AG09319 (cell line): ENCODE results near the gene PTH1R.

Experiments used
- DNase-seq: peaks from one replicate; pipeline ENCODE4 v3.0.0-alpha.2; 2010; ENCODE audit warnings: low read depth; ENCODE audit errors: extremely low read depth
- TF ChIP-seq, protein P1 (sequence below): IDR thresholded peaks from 2 replicates; pipeline ENCODE4 v1.5.1; 2011; ENCODE audit warnings: low read depth, mild to moderate bottlenecking, inconsistent platforms, low read length, moderate library complexity

Gene PTH1R

DNA sequence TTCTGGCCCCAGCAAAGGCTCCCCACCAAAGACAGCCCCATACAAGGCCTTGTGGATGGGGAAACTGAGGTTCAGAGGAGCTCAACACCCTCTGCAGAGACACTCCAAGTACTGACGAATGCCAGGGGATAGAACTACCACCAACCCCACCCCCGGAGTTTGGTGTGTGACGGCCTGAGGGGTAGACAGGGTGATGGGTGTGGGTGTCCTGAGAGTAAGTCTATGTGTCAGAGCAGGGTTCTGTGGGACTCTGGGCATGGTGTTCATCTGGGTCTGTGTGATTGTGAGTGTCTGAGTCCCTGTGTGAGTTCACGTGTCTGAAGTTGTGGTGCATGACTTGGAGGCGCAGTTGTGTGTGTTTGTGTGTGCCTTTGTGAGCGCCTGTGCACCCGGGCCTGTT, 7.4 kb downstream of the PTH1R start:
- TF ChIP-seq, protein P1, sequence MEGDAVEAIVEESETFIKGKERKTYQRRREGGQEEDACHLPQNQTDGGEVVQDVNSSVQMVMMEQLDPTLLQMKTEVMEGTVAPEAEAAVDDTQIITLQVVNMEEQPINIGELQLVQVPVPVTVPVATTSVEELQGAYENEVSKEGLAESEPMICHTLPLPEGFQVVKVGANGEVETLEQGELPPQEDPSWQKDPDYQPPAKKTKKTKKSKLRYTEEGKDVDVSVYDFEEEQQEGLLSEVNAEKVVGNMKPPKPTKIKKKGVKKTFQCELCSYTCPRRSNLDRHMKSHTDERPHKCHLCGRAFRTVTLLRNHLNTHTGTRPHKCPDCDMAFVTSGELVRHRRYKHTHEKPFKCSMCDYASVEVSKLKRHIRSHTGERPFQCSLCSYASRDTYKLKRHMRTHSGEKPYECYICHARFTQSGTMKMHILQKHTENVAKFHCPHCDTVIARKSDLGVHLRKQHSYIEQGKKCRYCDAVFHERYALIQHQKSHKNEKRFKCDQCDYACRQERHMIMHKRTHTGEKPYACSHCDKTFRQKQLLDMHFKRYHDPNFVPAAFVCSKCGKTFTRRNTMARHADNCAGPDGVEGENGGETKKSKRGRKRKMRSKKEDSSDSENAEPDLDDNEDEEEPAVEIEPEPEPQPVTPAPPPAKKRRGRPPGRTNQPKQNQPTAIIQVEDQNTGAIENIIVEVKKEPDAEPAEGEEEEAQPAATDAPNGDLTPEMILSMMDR = no peak
- no peak for DNase-seq

DNA sequence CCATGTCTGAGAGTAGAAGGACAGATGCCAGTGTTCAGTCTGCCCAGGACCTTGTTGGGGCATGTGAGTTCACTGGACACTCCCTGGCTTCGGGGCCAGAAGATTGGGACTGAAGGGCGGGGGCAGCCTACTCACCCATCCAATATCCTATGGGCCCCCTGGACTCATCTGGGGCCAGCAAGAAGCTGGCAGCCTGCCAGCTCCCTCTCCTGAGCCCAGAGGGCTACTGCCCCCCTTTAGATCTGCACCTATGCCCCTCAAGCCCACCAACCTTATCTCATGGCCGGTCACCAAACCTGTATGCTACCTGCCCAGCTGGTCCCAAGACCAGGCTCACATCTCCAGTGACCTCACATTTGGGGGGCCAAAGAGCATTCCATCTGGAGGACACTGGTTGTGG, 8.1 kb downstream of the PTH1R start:
- TF ChIP-seq, protein P1 = no peak
- DNase-seq = no peak

DNA sequence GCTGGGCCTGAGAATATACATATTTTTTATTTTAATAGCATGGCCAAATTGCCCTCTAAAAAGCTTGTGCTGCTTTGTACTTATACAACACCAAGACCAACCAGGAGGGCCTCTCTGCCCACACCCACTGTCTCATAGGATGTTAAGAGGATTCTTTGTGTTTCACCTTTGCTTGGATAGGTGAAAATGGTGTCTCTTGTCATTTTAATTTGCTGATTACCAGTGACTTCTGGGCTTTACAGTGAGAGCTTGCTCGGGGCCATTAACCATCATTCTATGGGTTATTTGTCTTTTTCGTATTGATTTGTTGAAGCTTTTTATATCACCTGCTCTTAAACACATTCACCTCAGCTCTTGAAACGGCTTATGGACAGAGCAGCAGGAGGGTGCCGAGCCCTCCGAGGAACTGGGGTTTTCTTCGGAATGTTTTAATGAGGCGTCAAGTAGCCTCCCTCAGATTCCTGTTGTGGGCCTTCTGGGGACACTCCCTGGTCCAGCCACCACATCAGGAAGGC, 10.5 kb downstream of the PTH1R start:
- TF ChIP-seq, protein P1 = no peak
- no peak for DNase-seq

DNA sequence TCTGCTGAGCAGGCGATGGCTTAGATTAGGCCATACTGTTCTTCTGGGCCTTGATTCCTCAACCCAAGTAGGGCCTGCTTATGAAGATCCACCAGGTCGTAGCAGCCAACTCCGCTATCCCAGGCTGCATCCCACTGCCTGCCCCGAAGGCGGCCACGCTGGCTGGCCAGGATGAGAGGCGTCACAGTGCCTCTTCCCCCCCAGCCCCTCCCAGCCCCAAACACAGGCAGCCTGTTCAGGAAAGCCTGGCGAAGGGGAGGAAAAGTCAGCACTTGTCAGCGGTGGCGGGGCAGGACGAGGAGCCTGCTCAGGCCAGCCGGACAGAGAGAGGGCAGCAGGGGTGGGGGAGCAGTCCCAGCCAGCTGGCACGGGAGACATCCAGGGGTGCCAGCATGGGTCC, 11.2 kb downstream of the PTH1R start:
- no peak for DNase-seq
- TF ChIP-seq, protein P1 = no peak

DNA sequence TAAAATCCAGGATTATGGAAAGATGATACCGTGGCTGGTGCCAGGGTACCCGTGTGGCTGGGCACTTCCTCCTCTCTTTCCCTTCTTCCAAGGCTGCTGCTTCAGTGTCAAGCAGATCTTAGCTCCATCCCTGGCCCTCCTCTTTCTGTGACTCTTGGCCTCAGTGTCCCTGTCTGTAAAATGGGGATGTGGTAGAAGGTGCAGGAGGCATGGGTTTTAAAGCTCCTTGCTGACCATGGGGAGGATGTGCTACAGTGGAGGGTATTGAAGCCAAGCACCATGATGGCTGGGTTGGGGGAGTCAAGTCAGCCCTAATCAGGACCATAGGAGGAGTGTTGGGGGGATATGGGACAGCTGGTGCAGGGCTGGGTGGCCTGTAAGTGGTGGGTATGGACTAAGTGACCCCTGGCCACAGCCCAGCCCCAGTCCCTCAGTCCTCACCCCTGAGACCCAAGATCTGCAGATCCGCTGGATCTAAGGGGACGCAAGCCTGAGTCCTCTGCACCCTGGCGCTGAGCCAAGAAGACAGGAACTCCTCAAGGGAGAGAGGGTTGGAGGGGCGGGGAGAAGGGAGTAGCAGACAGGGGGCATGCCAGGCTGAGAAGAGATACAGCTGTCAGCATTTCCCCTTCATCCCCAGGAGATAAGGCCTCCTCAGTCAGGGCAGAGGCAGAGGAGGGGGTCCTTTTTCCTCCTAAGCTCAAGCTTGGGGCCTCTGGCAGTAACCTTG, 12.0 kb downstream of the PTH1R start:
- no peak for DNase-seq
- TF ChIP-seq, protein P1 = no peak

DNA sequence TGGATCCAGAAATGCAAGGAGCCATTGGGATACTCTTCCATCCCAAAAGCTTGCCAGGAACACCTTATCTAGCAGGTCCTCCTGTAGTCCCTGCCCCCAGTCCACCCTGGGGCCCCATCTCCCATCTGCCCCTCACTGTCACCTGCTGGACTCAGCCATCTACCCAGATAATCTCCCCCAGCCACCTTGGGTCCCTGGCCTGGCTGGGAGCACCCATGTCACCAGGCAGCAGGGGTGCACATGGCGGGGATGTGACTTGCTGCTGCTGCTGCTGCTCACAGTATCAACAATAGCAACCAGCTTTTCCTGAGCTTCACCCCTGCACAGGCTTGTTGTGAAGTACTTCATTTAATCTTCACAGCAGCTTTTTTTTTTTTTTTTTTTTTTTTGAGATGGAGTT, 12.6 kb downstream of the PTH1R start:
- no peak for DNase-seq
- TF ChIP-seq, protein P1 = no peak

DNA sequence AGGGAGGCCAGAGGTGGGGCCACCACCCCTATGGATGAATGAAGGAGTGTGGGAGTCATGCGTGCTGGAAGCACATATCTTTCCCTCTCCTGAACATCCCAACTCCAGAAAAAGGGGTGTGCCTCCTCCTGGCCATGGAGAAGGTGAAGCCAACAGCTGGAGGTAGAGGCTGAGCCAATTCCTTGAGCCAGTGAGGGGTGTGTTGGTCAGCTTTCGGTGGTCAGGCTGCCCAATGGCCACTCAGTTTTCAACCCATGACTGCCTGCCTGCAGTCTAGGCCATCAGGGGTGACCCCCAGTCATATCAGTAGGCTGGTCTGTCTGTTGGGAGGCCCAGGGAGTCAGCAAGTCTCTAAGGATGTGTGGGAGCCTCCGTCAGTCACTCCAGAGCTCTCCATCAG, 13.6 kb downstream of the PTH1R start:
- no peak for DNase-seq
- TF ChIP-seq, protein P1 = no peak
